Stimulated activated CD4-positive, alpha-beta T cell treated with anti-CD3 and anti-CD28 coated beads, Interleukin-2, amount 100 ng/mL, for 48 hours (primary cell): ENCODE results near the gene MBNL1.

Experiments used
- DNase-seq, 2 donors: peaks; one replicate each; pipeline ENCODE4 v3.0.0-alpha.2; 2020

MBNL1 gene

GRCh38 chr3:152253514-152253913 lies 15.2 kb upstream of the MBNL1 start:
- no peak for DNase-seq

- DNase-seq: no peak
These were observed 14.7 kb upstream of the MBNL1 start for GRCh38 chr3:152254041-152254440.

- no peak for DNase-seq
These were observed 13.4 kb upstream of the MBNL1 start for GRCh38 chr3:152255290-152255689.

- no peak for DNase-seq
These were observed 11.7 kb upstream of the MBNL1 start for GRCh38 chr3:152256851-152257562.

GRCh38 chr3:152257563-152258035 lies 11.1 kb upstream of the MBNL1 start:
- DNase-seq: no peak

GRCh38 chr3:152258448-152259393 lies 10.0 kb upstream of the MBNL1 start:
- no peak for DNase-seq

- no peak for DNase-seq
These were observed 9.3 kb upstream of the MBNL1 start for GRCh38 chr3:152259468-152259867.

- DNase-seq: no peak
These were observed 8.7 kb upstream of the MBNL1 start for GRCh38 chr3:152260026-152260425.

GRCh38 chr3:152260529-152260928 lies 8.2 kb upstream of the MBNL1 start:
- DNase-seq: no peak

GRCh38 chr3:152261329-152261728 lies 7.4 kb upstream of the MBNL1 start:
- no peak for DNase-seq

- no peak for DNase-seq
These were observed 5.0 kb upstream of the MBNL1 start for GRCh38 chr3:152263711-152264110.

GRCh38 chr3:152264378-152264777 lies 4.4 kb upstream of the MBNL1 start:
- no peak for DNase-seq

GRCh38 chr3:152266221-152266995 lies 2.3 kb upstream of the MBNL1 start:
- DNase-seq: no peak

GRCh38 chr3:152267831-152268554 lies 736 bp upstream of the MBNL1 start:
- DNase-seq: no peak

- no peak for DNase-seq
These were observed 514 bp downstream of the MBNL1 start for GRCh38 chr3:152269056-152269830.

GRCh38 chr3:152269831-152270734 lies 1.4 kb downstream of the MBNL1 start:
- no peak for DNase-seq

- no peak for DNase-seq
These were observed 2.2 kb downstream of the MBNL1 start for GRCh38 chr3:152270937-152271336.

- DNase-seq: no peak
These were observed 2.9 kb downstream of the MBNL1 start for GRCh38 chr3:152271501-152272236.

GRCh38 chr3:152272771-152273242 lies 4.1 kb downstream of the MBNL1 start:
- no peak for DNase-seq

- DNase-seq: no peak
These were observed 8.0 kb downstream of the MBNL1 start for GRCh38 chr3:152276681-152277080.
